Peyer's patch (tissue), 4 donors: ENCODE measurements around the gene LENG1. TPM values are rescaled to one million over a fixed set of nuclear protein-coding genes. Genes with fewer than 3 reads are reported as not detected.

ENCODE experiments used
- DNase-seq, 3 donors: peaks; one replicate each; pipeline ENCODE4 v3.0.0-alpha.2; 2017 to 2019
- H3K27ac ChIP-seq, 4 donors: fragments of 200-600 bp; sonication (generic); one replicate each; pipeline ENCODE4 v1.5.1; 2016 to 2019
- H3K27me3 ChIP-seq, 2 donors: fragments of 200-600 bp; sonication (generic); one replicate each; pipeline ENCODE4 v1.5.1; 2019
- H3K36me3 ChIP-seq, 3 donors: fragments of 200-600 bp; sonication (generic); one replicate each; pipeline ENCODE4 v1.5.1; 2016 to 2019
- H3K4me1 ChIP-seq, 4 donors: fragments of 200-600 bp; sonication (generic); one replicate each; pipeline ENCODE4 v1.5.1; 2016 to 2019
- H3K4me3 ChIP-seq, 4 donors: fragments of 200-600 bp; sonication (generic); 1 replicate in 3 of 4; 2 replicates in 1 of 4; pipeline ENCODE4 v1.5.1; 2016 to 2019; ENCODE audit warnings: mild to moderate bottlenecking in 1 of 4
- H3K9me3 ChIP-seq, 4 donors: fragments of 200-600 bp; sonication (generic); one replicate each; pipeline ENCODE4 v1.5.1; 2016 to 2019; ENCODE audit warnings: mild to moderate bottlenecking in 1 of 4
- CTCF ChIP-seq, 6 experiments: fragments of 450-650 bp in 4 of 6; fragments of 200-600 bp in 2 of 6; sonication (generic) in 1 of 6; IDR thresholded peaks; one replicate each; pipeline ENCODE4 v1.5.1; 2017 to 2019; ENCODE audit warnings: antibody characterized with exemption in 6 of 6, mild to moderate bottlenecking in 3 of 6, moderate library complexity in 1 of 6
- POLR2A ChIP-seq, 2 donors: fragments of 450-650 bp; IDR thresholded peaks; one replicate each; pipeline ENCODE4 v1.5.1; 2017; ENCODE audit warnings: antibody characterized with exemption in 2 of 2, mild to moderate bottlenecking in 2 of 2, moderate library complexity in 2 of 2
- total RNA-seq, 4 donors: library from RNA; depleted of rRNA; stranded (reverse); fragments of >200 nt; gene quantifications; one replicate each; pipeline ENCODE4 v1.1.0, GENCODE V29; 2016

LENG1 gene
- total RNA-seq, 4 donors from 2014 or later, result 2.9 to 28.9 (median 6.8) TPM

- Histone ChIP-seq H3K27me3 (no peaks in the 10 kb centered on the region), H3K4me1 (no peaks in the 10 kb centered on the region), H3K36me3 (peaks cover 0 to 68% (median 0%) of the 10 kb centered on the region in 3 donors), H3K27ac (no peak overlapping the region), H3K9me3 (no peaks in the 10 kb centered on the region), H3K4me3 (no peak overlapping the region)
- DNase-seq, result no peak
- no peak for TF ChIP-seq POLR2A (IDR thresholded peaks at IDR 0.05)
Measured at GRCh38 chr19:54128796-54129616, 30.5 kb downstream of the LENG1 start.

- TF ChIP-seq POLR2A (IDR thresholded peaks at IDR 0.05), result no peak
- no peak for TF ChIP-seq CTCF (IDR thresholded peaks at IDR 0.05)
- H3K9me3 ChIP-seq, result no peaks in the 10 kb centered on the region
- peaks cover 0 to 75% (median 0%) of the 10 kb centered on the region in 3 donors for H3K36me3 ChIP-seq
- no peaks in the 10 kb centered on the region for H3K4me1 ChIP-seq
- H3K4me3 ChIP-seq, result no peak overlapping the region
- no peak for DNase-seq
- H3K27me3 ChIP-seq, result no peaks in the 10 kb centered on the region
- no peak overlapping the region for H3K27ac ChIP-seq
Measured at GRCh38 chr19:54128441-54128725, 31.1 kb downstream of the LENG1 start.

GRCh38 chr19:54127688-54128440 lies 31.7 kb downstream of the LENG1 start:
- Histone ChIP-seq H3K4me3 (no peak overlapping the region), H3K27me3 (no peaks in the 10 kb centered on the region), H3K4me1 (no peaks in the 10 kb centered on the region), H3K36me3 (peaks cover 0 to 80% (median 0%) of the 10 kb centered on the region in 3 donors), H3K9me3 (no peaks in the 10 kb centered on the region), H3K27ac (no peak overlapping the region)
- no peak for TF ChIP-seq POLR2A (IDR thresholded peaks at IDR 0.05)
- TF ChIP-seq CTCF (IDR thresholded peaks at IDR 0.05), result no peak
- DNase-seq, result no peak

- TF ChIP-seq CTCF (IDR thresholded peaks at IDR 0.05), result no peak
- no peak for TF ChIP-seq POLR2A (IDR thresholded peaks at IDR 0.05)
- no peaks in the 10 kb centered on the region for H3K4me1 ChIP-seq
- no peaks in the 10 kb centered on the region for H3K27me3 ChIP-seq
- H3K27ac ChIP-seq, result no peak overlapping the region
- no peak overlapping the region for H3K4me3 ChIP-seq
- DNase-seq, result no peak
- H3K9me3 ChIP-seq, result no peaks in the 10 kb centered on the region
- peaks cover 0 to 89% (median 0%) of the 10 kb centered on the region in 3 donors for H3K36me3 ChIP-seq
Measured at GRCh38 chr19:54125713-54126112, 33.8 kb downstream of the LENG1 start.

GRCh38 chr19:54124393-54124792 lies 35.1 kb downstream of the LENG1 start:
- TF ChIP-seq POLR2A (IDR thresholded peaks at IDR 0.05), result no peak
- no peak for TF ChIP-seq CTCF (IDR thresholded peaks at IDR 0.05)
- peaks cover 0 to 97% (median 0%) of the 10 kb centered on the region in 3 donors for H3K36me3 ChIP-seq

GRCh38 chr19:54123682-54124081 lies 35.8 kb downstream of the LENG1 start:
- H3K4me3 ChIP-seq, result no peak overlapping the region
- H3K27me3 ChIP-seq, result no peaks in the 10 kb centered on the region
- H3K9me3 ChIP-seq, result no peaks in the 10 kb centered on the region
- peaks cover 0 to 97% (median 0%) of the 10 kb centered on the region in 3 donors for H3K36me3 ChIP-seq
- no peaks in the 10 kb centered on the region for H3K4me1 ChIP-seq
- no peak for TF ChIP-seq POLR2A (IDR thresholded peaks at IDR 0.05)
- TF ChIP-seq CTCF (IDR thresholded peaks at IDR 0.05), result no peak
- DNase-seq, result no peak
- no peak overlapping the region for H3K27ac ChIP-seq

More at GRCh38 chr19:54124393-54124792, 35.1 kb downstream of the LENG1 start:
- no peaks in the 10 kb centered on the region for H3K4me1 ChIP-seq
- no peak overlapping the region for H3K4me3 ChIP-seq
- H3K27me3 ChIP-seq, result no peaks in the 10 kb centered on the region
- no peak overlapping the region for H3K27ac ChIP-seq
- DNase-seq, result no peak
- H3K9me3 ChIP-seq, result no peaks in the 10 kb centered on the region
